Breast epithelium (tissue), 3 donors: ENCODE data around the gene PPP1R37.

Source experiments
- CTCF ChIP-seq, 3 donors: fragments of 450-650 bp; IDR thresholded peaks; one replicate each; pipeline ENCODE4 v1.5.1; 2016 to 2017; ENCODE audit warnings: antibody characterized with exemption in 3 of 3, mild to moderate bottlenecking in 3 of 3, moderate library complexity in 3 of 3
- POLR2A ChIP-seq: fragments of 450-650 bp; IDR thresholded peaks from one replicate; pipeline ENCODE4 v1.6.1; 2016; ENCODE audit warnings: antibody characterized with exemption, mild to moderate bottlenecking, moderate library complexity

- no peak for TF ChIP-seq CTCF (IDR thresholded peaks at IDR 0.05)
- no peak for TF ChIP-seq POLR2A
Observed at GRCh38 chr19:45135176-45135885, 42.4 kb downstream of the PPP1R37 start.
